Kidney epithelial cell (primary cell): ENCODE results near the gene GSN. TPM values are rescaled to one million over a fixed set of nuclear protein-coding genes. Genes with fewer than 3 reads are reported as not detected.

Experiments used
- DNase-seq: peaks from one replicate; pipeline ENCODE4 v3.0.0-alpha.2; 2010; ENCODE audit warnings: low read depth
- H3K27me3 ChIP-seq: 2 replicates; pipeline ENCODE4 v1.6.0; 2011; ENCODE audit warnings: low read length; ENCODE audit not compliant: control insufficient read depth, insufficient read depth
- H3K36me3 ChIP-seq: 2 replicates; pipeline ENCODE4 v1.5.1; 2011; ENCODE audit warnings: low read length; ENCODE audit not compliant: control insufficient read depth, insufficient read depth
- H3K4me3 ChIP-seq: 2 replicates; pipeline ENCODE4 v1.5.1; 2011; ENCODE audit warnings: low read depth, mild to moderate bottlenecking, control low read depth, low read length
- CTCF ChIP-seq: IDR thresholded peaks from 2 replicates; pipeline ENCODE4 v1.5.1; 2011; ENCODE audit warnings: mild to moderate bottlenecking, moderate library complexity, low read length, control low read depth, inconsistent platforms; ENCODE audit not compliant: insufficient read depth, poor library complexity, severe bottlenecking
- total RNA-seq: library from RNA; depleted of rRNA; stranded (reverse); fragments of >200 nt; gene quantifications from 2 replicates; pipeline ENCODE4 v1.2.3, GENCODE V29; 2015

GSN gene
- total RNA-seq, 1 donor from 2014 or later, result 163 TPM

DNA sequence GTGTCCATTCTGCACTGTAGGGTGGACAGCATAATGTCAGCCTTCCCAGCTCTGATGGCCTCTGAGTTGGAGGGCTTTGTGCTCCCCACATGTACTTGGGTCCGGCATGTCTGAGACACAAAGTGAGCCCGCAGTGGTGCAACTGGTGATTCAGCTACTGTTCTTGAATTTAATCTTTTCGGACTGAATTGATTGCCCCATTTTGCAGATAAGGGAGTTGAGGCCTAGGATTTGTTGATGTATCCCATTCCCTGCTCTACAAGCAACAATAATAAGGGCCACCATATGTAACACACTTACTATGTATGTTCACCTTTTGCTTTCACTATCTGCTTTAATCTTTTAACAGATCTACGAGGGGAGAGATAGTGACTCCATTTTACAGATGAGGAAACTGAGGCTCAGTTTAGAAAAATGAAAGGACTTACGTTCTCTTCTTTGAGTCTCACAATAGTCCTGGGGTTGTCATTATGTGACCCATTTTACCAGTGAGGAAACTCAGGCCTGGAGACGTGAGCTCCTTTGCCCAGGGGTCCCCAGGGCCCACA, 4.5 kb downstream of the GSN start:
- H3K4me3 ChIP-seq, result no peak overlapping the region
- TF ChIP-seq CTCF, result no peak
- no peak for DNase-seq
- H3K36me3 ChIP-seq, result no peaks in the 10 kb centered on the region
- H3K27me3 ChIP-seq, result no peaks in the 10 kb centered on the region

DNA sequence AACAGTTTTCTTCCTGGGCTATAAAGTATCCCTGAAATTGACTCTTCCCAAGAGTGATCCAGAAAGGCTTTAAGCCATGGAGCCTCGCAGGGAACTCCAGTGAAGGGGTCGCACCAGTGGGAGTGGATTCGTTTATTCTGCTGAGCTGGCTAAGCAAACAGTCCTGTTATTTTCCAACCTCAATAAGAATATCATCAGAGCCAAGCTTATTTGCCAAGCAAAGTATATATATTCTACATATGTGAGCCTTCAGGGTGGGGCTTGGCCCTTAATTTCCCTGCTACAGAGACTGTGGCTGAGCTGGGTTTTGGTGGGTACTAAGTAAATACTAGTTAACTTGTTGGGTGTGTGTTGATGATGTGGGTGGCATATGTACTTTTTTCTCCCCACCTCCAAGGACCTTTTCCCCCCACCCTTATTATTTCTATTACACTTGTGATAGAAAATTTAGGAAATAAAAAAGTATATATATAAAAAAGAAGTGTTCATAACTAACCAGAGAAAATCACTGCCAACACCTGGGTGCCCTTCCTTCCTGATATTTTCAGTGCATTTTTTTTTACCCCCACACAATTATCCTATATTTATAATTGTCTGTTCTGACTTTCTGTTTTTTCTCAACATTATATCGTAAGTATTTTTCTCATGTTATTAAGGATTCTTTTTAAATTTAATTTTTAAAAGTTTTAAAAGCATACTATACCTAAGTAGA, 5.3 kb downstream of the GSN start:
- TF ChIP-seq CTCF, result no peak
- H3K36me3 ChIP-seq, result no peaks in the 10 kb centered on the region
- H3K4me3 ChIP-seq, result no peak overlapping the region
- H3K27me3 ChIP-seq, result no peaks in the 10 kb centered on the region
- DNase-seq, result no peak

DNA sequence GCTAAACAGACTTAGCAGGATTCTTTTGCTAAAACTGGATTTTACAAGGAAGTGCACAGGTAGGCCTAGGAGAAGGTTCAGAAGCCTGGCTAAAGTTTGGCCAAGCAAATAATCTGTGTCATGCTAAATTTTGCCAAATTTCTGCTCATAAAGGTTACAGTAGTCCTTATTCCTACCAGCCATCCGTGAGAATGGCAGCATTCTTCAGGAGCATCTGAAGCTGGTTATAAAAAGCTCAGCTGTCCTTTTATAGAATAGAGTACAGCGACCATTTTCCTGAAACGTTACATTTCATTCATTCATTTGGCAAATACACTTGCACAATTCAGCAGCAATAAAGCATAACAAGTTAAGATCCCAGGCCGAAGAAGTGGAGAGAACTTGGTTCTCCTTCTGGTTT, 6.9 kb downstream of the GSN start:
- no peaks in the 10 kb centered on the region for H3K27me3 ChIP-seq
- no peak for DNase-seq
- no peaks in the 10 kb centered on the region for H3K36me3 ChIP-seq
- H3K4me3 ChIP-seq, result no peak overlapping the region
- TF ChIP-seq CTCF, result no peak

DNA sequence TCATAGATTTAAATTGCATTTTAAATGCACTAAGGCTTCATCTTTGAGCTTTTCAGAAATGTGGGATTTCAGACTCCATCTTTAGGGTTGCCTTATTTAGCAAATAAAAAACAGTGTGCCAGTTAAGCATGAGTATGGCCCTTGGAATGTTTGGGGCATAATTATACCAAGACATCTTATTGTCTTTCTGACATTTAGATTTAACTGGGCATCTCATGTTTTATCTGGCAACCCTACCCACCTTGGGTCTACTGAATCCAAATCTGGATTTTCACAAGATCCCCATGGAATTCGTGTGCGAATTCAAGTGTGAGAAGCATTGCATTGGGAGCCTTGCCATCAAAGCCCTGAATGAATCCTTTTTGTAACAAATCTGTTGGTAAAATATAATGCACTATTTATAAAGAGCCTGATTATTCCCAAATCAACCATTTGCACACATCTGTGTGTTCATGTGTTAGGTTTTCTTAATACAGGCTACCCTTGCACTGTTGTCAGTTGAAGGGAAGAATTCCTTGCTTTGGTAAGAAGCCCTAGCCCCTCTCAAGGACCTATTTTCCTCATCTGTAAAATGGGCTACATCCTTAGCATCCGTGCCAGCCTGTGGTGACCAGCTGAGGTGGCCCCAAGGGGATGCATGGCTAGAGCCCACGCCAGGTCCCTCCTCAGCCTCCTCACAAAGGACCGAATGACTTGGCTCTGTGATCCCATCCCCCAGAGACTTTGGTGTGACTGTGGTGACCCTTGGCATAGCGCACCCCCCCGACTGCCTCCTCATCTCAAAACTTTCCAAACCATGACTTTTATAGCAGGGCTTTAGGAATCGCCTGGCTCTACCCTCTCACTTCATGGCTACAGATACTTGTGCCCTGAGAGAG, 8.1 kb downstream of the GSN start:
- Histone ChIP-seq H3K4me3 (no peak overlapping the region), H3K27me3 (no peaks in the 10 kb centered on the region), H3K36me3 (no peaks in the 10 kb centered on the region)
- no peak for TF ChIP-seq CTCF
- no peak for DNase-seq

DNA sequence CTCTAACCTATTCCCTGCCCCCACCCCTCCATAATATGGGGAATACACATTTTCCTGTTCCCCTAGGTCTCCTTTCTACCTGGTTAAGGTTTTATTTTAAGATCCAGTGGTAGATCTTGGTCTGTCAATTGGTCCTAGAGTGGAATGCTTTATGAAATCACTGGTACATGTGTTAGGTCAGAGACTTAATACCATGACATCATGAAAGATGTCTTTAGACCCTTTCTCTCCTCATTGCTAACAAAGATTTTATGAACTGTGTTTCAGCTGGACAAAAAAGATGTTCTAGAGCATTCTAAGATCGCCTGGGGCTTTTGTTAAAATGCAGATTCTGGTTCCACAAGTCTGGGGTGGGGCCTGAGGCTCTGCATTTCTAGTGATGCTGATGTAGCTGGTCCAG, 9.1 kb downstream of the GSN start:
- no peak for TF ChIP-seq CTCF
- Histone ChIP-seq H3K27me3 (no peaks in the 10 kb centered on the region), H3K4me3 (no peak overlapping the region), H3K36me3 (no peaks in the 10 kb centered on the region)
- no peak for DNase-seq
